GM12801 (cell line): ENCODE data around the gene TBC1D10A.

ENCODE experiments used
- TF ChIP-seq, protein P1 (sequence below): IDR thresholded peaks from one replicate; pipeline ENCODE4 v1.5.1; 2011; ENCODE audit warnings: control low read depth; ENCODE audit not compliant: insufficient read length; ENCODE audit errors: extremely low read depth

Gene TBC1D10A

GRCh38 chr22:30299322-30299721 is 27.4 kb downstream of the TBC1D10A start:
- TF ChIP-seq, protein P1, sequence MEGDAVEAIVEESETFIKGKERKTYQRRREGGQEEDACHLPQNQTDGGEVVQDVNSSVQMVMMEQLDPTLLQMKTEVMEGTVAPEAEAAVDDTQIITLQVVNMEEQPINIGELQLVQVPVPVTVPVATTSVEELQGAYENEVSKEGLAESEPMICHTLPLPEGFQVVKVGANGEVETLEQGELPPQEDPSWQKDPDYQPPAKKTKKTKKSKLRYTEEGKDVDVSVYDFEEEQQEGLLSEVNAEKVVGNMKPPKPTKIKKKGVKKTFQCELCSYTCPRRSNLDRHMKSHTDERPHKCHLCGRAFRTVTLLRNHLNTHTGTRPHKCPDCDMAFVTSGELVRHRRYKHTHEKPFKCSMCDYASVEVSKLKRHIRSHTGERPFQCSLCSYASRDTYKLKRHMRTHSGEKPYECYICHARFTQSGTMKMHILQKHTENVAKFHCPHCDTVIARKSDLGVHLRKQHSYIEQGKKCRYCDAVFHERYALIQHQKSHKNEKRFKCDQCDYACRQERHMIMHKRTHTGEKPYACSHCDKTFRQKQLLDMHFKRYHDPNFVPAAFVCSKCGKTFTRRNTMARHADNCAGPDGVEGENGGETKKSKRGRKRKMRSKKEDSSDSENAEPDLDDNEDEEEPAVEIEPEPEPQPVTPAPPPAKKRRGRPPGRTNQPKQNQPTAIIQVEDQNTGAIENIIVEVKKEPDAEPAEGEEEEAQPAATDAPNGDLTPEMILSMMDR = no peak

GRCh38 chr22:30297991-30298701 is 28.6 kb downstream of the TBC1D10A start:
- TF ChIP-seq, protein P1 = no peak

DNA sequence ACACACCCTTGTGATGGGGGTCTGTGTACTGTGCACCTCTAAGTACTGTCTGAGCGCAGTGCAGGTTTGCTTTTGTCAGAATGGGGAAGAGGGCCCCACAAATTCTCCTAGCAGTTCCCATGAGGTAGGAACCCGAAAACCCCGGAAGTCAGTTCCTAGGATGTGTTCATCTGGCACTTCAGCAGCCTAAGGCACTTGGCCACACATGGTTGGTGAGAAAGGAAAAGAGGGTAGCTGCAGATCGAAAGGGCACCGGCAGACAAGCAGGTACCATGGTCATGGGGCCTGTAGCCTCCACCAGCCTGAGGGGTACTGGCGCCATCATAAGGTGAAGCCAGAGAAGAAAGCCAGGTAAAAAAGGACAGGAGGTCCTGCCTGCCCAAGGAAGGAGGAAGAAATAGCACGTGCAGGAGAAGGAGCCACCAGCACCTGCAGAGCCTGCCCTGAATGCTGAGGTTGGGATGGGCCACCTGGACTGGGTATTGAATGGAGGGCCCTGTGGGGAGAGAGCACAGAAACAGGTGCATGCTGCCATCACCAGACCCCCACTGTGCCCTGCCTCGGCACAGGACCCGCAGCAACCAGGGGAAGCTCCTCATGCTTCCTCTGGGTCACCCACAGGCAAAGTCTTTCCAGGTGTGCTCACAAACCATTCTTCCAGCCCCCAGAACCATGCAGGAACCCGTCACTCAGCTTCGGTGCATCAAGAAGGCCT is 29.3 kb downstream of the TBC1D10A start:
- TF ChIP-seq, protein P1 = no peak

DNA sequence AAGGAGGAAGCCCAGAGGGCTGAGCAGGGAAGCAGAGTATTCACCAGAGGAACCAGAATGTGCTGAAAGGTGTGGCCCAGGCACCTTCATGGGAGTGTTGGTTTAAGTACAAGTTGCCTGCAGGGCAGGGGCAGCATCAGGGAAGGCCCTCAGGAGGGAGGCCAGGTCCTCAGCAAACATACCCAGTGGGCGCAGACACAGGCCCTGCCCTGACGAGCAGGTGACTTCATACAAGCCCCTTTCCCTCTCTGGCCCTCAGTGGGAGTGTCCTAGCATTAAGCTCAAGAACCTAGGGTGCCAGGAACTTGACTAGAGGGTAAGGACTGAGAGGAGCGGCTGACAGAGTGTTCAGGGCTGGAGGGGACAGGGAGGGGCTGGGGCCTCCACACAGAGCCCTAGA is 29.9 kb downstream of the TBC1D10A start:
- TF ChIP-seq, protein P1 = no peak

- TF ChIP-seq, protein P1 = no peak
These were observed 30.4 kb downstream of the TBC1D10A start for GRCh38 chr22:30296324-30296723.

DNA sequence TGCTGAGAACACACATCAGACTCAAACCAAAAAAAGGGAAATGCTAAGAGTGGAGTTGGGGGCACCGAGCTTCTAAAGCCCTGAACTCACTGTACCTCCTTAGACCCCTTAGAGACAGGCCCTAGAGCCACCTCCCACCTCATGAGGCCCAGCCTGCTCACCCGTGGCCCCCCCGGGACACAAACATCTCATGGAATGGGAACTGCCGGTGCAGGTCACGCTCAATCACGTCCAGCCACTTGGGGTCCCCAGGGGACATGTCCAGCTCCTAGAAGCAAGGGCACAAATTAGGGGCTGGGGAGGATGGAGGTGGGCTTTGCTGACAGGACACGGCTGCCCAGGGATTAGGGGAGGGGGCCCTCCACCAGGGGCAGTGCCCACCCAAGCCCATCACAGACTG is 31.2 kb downstream of the TBC1D10A start:
- TF ChIP-seq, protein P1 = no peak

DNA sequence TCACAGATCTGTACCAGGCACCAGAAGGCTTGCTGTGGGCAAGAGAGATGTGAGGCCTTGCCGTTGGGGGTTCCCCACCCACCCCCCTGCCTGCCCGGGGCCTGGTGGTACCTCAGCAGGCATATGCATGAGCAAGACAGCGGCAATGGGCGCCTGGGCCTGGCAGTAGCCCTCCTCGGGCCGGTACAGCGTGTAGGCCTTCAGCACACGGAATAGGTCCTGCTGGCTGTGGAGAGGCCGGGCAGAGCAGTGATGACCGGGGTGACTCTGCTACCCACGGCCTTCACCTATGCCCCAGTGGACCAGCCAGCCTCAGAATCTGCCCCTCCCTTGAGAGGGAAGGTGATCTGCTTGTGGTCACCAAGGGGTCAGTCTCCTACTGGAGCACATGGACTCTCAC is 31.9 kb downstream of the TBC1D10A start:
- TF ChIP-seq, protein P1 = no peak
